PC-9 (cell line): ENCODE data around the gene CABP7.

Experiments used
- CTCF ChIP-seq: fragments of 200-600 bp; sonication (generic); conservative IDR thresholded peaks from 2 replicates; pipeline ENCODE4 v1.6.1; 2017; ENCODE audit warnings: mixed run types, antibody characterized with exemption, mild to moderate bottlenecking, moderate library complexity
- EZH2 ChIP-seq: fragments of 200-600 bp; sonication (generic); IDR thresholded peaks from 2 replicates; pipeline ENCODE4 v1.8.0; 2017; ENCODE audit warnings: antibody characterized with exemption, low read depth

GRCh38 chr22:29718949-29719898 is 579 bp upstream of the CABP7 start:
- TF ChIP-seq CTCF (no peak), EZH2 (0 out of 2 replicates have a peak, but pooled peaks have one; percentile 60)
